Neural cell (in vitro differentiated cells): ENCODE measurements around the gene PIK3IP1. TPM values are rescaled to one million over a fixed set of nuclear protein-coding genes. Genes with fewer than 3 reads are reported as not detected.

ENCODE experiments used
- H2AFZ ChIP-seq: fragments of 200-600, 300-800 bp; sonication (generic), shearing (Covaris generic); 2 replicates; pipeline ENCODE4 v1.6.0; 2014; ENCODE audit warnings: low read depth, mild to moderate bottlenecking, antibody characterized with exemption, low read length, moderate library complexity
- H3F3A ChIP-seq: fragments of 200-600 bp; shearing (Covaris generic); 2 replicates; pipeline ENCODE4 v1.6.1; 2016; ENCODE audit warnings: mild to moderate bottlenecking, moderate library complexity, mixed read lengths, antibody characterized with exemption, low read length; ENCODE audit not compliant: insufficient read depth, poor library complexity, severe bottlenecking
- H3K27ac ChIP-seq: fragments of 200-600, 300-800 bp; sonication (generic), shearing (Covaris generic); 2 replicates; pipeline ENCODE4 v1.5.1; 2014; ENCODE audit warnings: mild to moderate bottlenecking, low read length, moderate library complexity
- H3K27me3 ChIP-seq: fragments of 300-800, 200-600 bp; sonication (generic), shearing (Covaris generic); 2 replicates; pipeline ENCODE4 v1.6.0; 2014; ENCODE audit warnings: mild to moderate bottlenecking, low read depth, low read length, moderate library complexity; ENCODE audit not compliant: insufficient read depth
- H3K36me3 ChIP-seq: fragments of 300-800, 200-600 bp; sonication (generic), shearing (Covaris generic); 2 replicates; pipeline ENCODE4 v1.5.1; 2014; ENCODE audit warnings: mild to moderate bottlenecking, antibody characterized with exemption, low read length, moderate library complexity; ENCODE audit not compliant: insufficient read depth
- H3K4me2 ChIP-seq: fragments of 300-800, 200-600 bp; sonication (generic), shearing (Covaris generic); 2 replicates; pipeline ENCODE4 v1.6.0; 2014; ENCODE audit warnings: mild to moderate bottlenecking, low read length
- H3K4me3 ChIP-seq: fragments of 300-800, 200-600 bp; sonication (generic), shearing (Covaris generic); 2 replicates; pipeline ENCODE4 v1.5.1; 2014; ENCODE audit warnings: mild to moderate bottlenecking, low read length, moderate library complexity
- H3K79me2 ChIP-seq: fragments of 200-600 bp; shearing (Covaris generic); replicated peaks from 2 replicates; pipeline ENCODE4 v1.6.0; 2014; ENCODE audit warnings: mild to moderate bottlenecking, low read length, moderate library complexity; ENCODE audit not compliant: insufficient read depth
- H3K9ac ChIP-seq: fragments of 300-800, 200-600 bp; sonication (generic), shearing (Covaris generic); 2 replicates; pipeline ENCODE4 v1.6.1; 2016; ENCODE audit warnings: mild to moderate bottlenecking, low read length, mixed read lengths
- H3K9me2 ChIP-seq: fragments of 200-600 bp; shearing (Covaris generic); 2 replicates; pipeline ENCODE4 v1.6.1; 2016; ENCODE audit warnings: mild to moderate bottlenecking, low read length, mixed read lengths; ENCODE audit not compliant: insufficient read depth
- H3K9me3 ChIP-seq: fragments of 200-600, 300-800 bp; sonication (generic), shearing (Covaris generic); 2 replicates; pipeline ENCODE4 v1.6.1; 2016; ENCODE audit warnings: mild to moderate bottlenecking, mixed run types, low read length, moderate library complexity, mixed read lengths
- H4K20me1 ChIP-seq: fragments of 200-600 bp; shearing (Covaris generic); 2 replicates; pipeline ENCODE4 v1.6.1; 2016; ENCODE audit warnings: mild to moderate bottlenecking, mixed run types; ENCODE audit not compliant: insufficient read depth
- EP300 ChIP-seq: fragments of 450-650 bp; conservative IDR thresholded peaks from 2 replicates; pipeline ENCODE4 v1.6.1; 2014; ENCODE audit warnings: antibody characterized with exemption, mild to moderate bottlenecking, moderate library complexity; ENCODE audit not compliant: poor library complexity, severe bottlenecking
- EZH2 ChIP-seq: fragments of 200-600, 300-800 bp; shearing (Covaris generic), sonication (generic); IDR thresholded peaks from 2 replicates; pipeline ENCODE4 v1.6.1; 2014; ENCODE audit warnings: antibody characterized with exemption, low read length, borderline replicate concordance, mild to moderate bottlenecking; ENCODE audit not compliant: insufficient read depth, poor library complexity, severe bottlenecking
- MXI1 ChIP-seq: fragments of 450-650 bp; conservative IDR thresholded peaks from 2 replicates; pipeline ENCODE4 v1.6.1; 2014; ENCODE audit warnings: antibody characterized with exemption, mild to moderate bottlenecking; ENCODE audit not compliant: poor library complexity, severe bottlenecking
- POLR2AphosphoS5 ChIP-seq: IDR thresholded peaks from 2 replicates; pipeline ENCODE4 v1.6.1; 2012
- RAD21 ChIP-seq: fragments of 450-650 bp; conservative IDR thresholded peaks from 2 replicates; pipeline ENCODE4 v1.6.1; 2014; ENCODE audit warnings: antibody characterized with exemption, mild to moderate bottlenecking, moderate library complexity
- SMC3 ChIP-seq: fragments of 450-650 bp; conservative IDR thresholded peaks from 2 replicates; pipeline ENCODE4 v1.6.1; 2014; ENCODE audit warnings: antibody characterized with exemption, mild to moderate bottlenecking, moderate library complexity; ENCODE audit not compliant: poor library complexity
- TAF1 ChIP-seq: IDR thresholded peaks from 2 replicates; pipeline ENCODE4 v1.6.1; 2012; ENCODE audit warnings: low read depth
- polyA plus RNA-seq: library from polyadenylated mRNA; depleted of rRNA; stranded (reverse); fragments of >200 nt; gene quantifications from 2 replicates; pipeline ENCODE4 v1.2.3, GENCODE V29; 2014
- TF ChIP-seq, protein P1 (sequence below): fragments of 450-650 bp; IDR thresholded peaks from 2 replicates; pipeline ENCODE4 v1.5.1; 2014; ENCODE audit warnings: antibody characterized with exemption, mild to moderate bottlenecking, moderate library complexity; ENCODE audit not compliant: poor library complexity, severe bottlenecking
- TF ChIP-seq, protein P2 (sequence below): IDR thresholded peaks from 2 replicates; pipeline ENCODE4 v1.6.1; 2012; ENCODE audit warnings: borderline replicate concordance

The PIK3IP1 gene
- polyA plus RNA-seq, 1 donor from 2014 or later = 32.0 TPM

DNA sequence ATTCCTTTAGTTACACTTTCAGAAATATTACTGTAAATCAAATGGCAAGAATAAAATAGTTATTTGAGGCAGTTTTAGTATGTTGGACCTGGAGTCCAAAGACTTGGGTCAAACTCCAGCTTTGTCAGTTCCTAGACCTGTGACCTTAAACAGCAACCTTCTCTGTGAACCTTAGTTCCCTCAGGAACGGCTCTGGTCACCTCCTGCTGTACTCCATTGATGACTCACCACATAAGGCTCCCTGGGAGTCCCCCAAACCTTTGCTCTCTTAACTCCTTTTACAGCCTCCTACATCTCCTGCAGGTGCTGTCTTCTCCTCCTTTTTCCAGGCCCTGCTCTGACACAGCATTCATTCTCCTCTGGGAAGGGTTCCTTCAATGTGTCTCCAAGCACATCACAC lies 51.1 kb downstream of the PIK3IP1 start:
- no peaks in the 10 kb centered on the region for H4K20me1 ChIP-seq
- H3K36me3 ChIP-seq = no peaks in the 10 kb centered on the region
- H3F3A ChIP-seq = no peaks in the 10 kb centered on the region
- no peaks in the 10 kb centered on the region for H3K79me2 ChIP-seq
- H3K27ac ChIP-seq = no peak overlapping the region
- no peak overlapping the region for H3K4me3 ChIP-seq
- no peak for TF ChIP-seq POLR2AphosphoS5
- TF ChIP-seq, protein P1, sequence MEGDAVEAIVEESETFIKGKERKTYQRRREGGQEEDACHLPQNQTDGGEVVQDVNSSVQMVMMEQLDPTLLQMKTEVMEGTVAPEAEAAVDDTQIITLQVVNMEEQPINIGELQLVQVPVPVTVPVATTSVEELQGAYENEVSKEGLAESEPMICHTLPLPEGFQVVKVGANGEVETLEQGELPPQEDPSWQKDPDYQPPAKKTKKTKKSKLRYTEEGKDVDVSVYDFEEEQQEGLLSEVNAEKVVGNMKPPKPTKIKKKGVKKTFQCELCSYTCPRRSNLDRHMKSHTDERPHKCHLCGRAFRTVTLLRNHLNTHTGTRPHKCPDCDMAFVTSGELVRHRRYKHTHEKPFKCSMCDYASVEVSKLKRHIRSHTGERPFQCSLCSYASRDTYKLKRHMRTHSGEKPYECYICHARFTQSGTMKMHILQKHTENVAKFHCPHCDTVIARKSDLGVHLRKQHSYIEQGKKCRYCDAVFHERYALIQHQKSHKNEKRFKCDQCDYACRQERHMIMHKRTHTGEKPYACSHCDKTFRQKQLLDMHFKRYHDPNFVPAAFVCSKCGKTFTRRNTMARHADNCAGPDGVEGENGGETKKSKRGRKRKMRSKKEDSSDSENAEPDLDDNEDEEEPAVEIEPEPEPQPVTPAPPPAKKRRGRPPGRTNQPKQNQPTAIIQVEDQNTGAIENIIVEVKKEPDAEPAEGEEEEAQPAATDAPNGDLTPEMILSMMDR = no peak
- TF ChIP-seq SMC3 = no peak
- no peak for TF ChIP-seq EP300
- TF ChIP-seq RAD21 = no peak
- TF ChIP-seq, protein P2, sequence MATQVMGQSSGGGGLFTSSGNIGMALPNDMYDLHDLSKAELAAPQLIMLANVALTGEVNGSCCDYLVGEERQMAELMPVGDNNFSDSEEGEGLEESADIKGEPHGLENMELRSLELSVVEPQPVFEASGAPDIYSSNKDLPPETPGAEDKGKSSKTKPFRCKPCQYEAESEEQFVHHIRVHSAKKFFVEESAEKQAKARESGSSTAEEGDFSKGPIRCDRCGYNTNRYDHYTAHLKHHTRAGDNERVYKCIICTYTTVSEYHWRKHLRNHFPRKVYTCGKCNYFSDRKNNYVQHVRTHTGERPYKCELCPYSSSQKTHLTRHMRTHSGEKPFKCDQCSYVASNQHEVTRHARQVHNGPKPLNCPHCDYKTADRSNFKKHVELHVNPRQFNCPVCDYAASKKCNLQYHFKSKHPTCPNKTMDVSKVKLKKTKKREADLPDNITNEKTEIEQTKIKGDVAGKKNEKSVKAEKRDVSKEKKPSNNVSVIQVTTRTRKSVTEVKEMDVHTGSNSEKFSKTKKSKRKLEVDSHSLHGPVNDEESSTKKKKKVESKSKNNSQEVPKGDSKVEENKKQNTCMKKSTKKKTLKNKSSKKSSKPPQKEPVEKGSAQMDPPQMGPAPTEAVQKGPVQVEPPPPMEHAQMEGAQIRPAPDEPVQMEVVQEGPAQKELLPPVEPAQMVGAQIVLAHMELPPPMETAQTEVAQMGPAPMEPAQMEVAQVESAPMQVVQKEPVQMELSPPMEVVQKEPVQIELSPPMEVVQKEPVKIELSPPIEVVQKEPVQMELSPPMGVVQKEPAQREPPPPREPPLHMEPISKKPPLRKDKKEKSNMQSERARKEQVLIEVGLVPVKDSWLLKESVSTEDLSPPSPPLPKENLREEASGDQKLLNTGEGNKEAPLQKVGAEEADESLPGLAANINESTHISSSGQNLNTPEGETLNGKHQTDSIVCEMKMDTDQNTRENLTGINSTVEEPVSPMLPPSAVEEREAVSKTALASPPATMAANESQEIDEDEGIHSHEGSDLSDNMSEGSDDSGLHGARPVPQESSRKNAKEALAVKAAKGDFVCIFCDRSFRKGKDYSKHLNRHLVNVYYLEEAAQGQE = no peak
- no peak for TF ChIP-seq TAF1
- TF ChIP-seq EZH2 = no peak
- TF ChIP-seq MXI1 = no peak
- H3K27me3 ChIP-seq = no peaks in the 10 kb centered on the region
- no peak overlapping the region for H3K9ac ChIP-seq
- H2AFZ ChIP-seq = no peak overlapping the region
- H3K9me3 ChIP-seq = no peaks in the 10 kb centered on the region
- no peaks in the 10 kb centered on the region for H3K9me2 ChIP-seq
- no peak overlapping the region for H3K4me2 ChIP-seq

- Histone ChIP-seq H3K9ac (no peak overlapping the region), H3K4me2 (no peak overlapping the region), H3K9me2 (no peaks in the 10 kb centered on the region), H3K79me2 (no peaks in the 10 kb centered on the region), H3K9me3 (no peaks in the 10 kb centered on the region), H3K27me3 (no peaks in the 10 kb centered on the region), H3K4me3 (no peak overlapping the region), H3K27ac (no peak overlapping the region), H3F3A (no peaks in the 10 kb centered on the region), H4K20me1 (no peaks in the 10 kb centered on the region), H3K36me3 (no peaks in the 10 kb centered on the region), H2AFZ (no peak overlapping the region)
- TF ChIP-seq TAF1 = no peak
- TF ChIP-seq, protein P2 = no peak
- TF ChIP-seq POLR2AphosphoS5 = no peak
- TF ChIP-seq SMC3 = no peak
Observed at GRCh38 chr22:31239771-31240370, 52.4 kb downstream of the PIK3IP1 start.
